SK-N-SH (cell line): ENCODE data around the gene HDAC4.

ENCODE experiments used
- MXI1 ChIP-seq: IDR thresholded peaks from 2 replicates; pipeline ENCODE4 v1.6.1; 2012; ENCODE audit warnings: mild to moderate bottlenecking, low read depth, low read length, improper control_type of control experiment
- TEAD4 ChIP-seq: IDR thresholded peaks from 2 replicates; pipeline ENCODE4 v1.4.0; 2012; ENCODE audit warnings: mild to moderate bottlenecking, borderline replicate concordance; ENCODE audit not compliant: insufficient read depth
- YY1 ChIP-seq: IDR thresholded peaks from 2 replicates; pipeline ENCODE4 v1.4.0; 2012; ENCODE audit warnings: low read depth, mild to moderate bottlenecking

DNA sequence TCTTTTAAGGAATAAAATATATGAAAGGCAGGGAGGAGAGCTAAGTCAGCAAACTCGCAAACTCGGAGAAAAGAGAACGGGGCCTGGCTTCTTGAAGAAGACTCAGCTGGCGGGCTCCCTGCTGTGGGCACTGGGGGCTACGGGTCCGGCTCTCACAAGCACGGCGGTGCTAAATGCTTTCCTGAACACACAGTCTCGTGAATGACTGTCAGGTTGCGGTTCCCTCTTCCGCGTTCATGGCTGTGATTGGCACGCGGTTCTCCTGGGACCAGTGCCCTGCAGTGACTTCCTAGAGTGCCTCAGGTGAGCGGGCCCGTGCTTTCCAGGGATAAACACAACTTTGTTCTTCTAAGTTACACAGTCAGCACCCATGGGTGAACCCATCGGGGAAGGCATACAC is 208.4 kb downstream of the HDAC4 start:
- TF ChIP-seq YY1 (no peak), MXI1 (no peak), TEAD4 (no peak)
